Inferior parietal cortex (tissue), 1 donor: ENCODE measurements around the gene KRTAP10-10.
"Not testable (repeated sequence)": the region's sequence is repeated elsewhere in the genome, so short reads cannot be mapped to it uniquely, and the experiment has no call there.

Source experiments
- DNase-seq: peaks from one replicate; pipeline ENCODE4 v3.0.0-alpha.2; 2016; ENCODE audit errors: extremely low spot score

The KRTAP10-10 gene

DNA sequence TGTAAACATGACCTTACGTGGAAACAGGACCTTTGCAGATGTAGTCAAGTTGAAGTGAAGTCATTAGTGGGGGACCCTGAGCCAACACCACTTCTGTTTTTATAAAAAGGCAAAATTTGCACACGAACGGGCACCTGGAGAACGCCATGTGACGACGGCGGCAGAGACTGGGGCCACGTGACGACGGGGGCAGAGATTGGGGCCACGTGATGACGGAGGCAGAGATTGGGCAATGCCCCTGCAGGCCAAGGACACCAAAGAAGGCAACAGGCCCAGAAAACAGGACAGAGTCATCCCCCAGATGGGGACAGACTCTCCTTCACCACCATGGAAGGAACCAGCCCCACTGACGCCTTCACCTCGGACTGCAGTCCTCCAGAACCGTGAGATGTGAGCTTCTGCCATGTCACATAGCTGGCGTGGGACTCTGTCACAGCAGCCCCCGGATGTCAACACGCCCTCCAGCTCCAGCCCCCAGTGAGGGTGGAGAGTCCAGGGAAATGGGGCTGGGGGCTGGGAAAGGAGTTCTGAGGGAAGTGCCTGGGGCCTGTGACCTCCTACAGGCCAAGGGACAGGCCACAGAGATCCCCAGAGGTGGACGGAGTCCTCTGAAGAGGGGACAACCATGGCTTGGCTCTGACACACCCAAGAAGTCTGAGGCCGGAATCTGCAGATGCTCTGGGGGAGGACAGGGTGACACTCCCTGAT, 13.3 kb downstream of the KRTAP10-10 start:
- DNase-seq, result no peak

GRCh38 chr21:44650973-44651675, 14.0 kb downstream of the KRTAP10-10 start:
- no peak for DNase-seq

DNA sequence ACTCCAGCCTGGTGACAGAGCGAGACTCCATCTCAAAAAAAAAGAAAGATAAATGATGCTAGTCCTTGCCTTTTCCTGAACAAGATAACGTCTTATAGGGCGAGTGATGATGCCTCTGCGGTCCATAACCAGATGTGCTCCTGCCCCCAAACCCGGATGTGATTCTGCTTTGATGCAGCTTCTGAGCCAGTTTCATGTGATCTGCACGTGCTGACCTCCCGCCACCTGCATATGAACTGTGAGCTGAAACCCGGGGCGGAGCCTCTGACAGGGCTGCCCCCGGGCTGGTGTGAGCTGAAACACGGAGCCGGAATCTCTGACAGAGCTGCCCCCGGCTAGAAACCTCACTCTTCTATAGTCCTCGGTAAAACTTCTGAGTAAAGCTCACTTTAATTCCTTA, 16.0 kb downstream of the KRTAP10-10 start:
- no peak for DNase-seq

DNA sequence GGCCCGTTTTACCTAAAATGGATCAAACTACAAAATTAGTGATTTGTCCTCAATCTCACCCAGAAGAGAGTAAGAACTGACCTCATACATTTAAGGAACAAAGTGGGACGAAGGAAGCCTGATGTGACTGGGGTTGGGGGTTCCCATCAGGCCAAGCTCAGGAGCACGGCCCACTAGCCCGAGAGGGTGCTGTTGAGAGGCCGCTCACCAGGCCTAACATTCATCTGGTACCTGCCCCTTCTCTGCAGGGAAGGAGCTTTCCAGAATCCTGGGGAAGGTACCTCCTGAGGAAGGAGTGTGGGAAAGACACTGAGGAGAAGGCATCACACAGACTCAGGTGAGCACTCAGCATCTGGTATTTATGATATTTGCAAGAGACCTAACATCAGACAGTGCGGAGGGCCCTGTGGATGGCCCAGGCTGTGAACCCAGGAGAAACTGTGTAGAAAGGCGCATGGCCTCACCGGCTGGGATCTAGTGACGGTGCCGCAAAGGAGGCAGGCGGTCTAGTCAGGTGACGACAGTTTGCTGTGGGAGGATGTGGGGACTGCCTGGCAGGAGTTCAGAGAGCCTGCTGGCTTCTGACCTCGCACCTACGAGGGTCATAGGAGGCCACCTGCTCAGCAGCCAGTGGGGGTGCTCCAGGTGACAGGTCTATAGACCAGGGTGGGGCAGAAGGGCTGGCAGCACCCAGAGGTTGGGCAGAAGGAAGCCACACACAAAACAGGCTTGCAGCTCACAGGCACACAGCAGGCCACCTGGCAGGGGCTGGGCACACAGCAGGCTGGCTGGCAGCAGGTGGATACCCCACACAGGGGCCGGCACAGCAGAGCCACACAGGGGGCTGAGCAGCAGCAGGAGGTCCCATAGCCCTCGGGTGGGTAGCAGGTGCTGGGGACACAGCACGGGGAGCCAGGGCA, 16.8 kb downstream of the KRTAP10-10 start:
- DNase-seq, result no peak

GRCh38 chr21:44654576-44655175, 17.5 kb downstream of the KRTAP10-10 start, which contains the start of gene KRTAP12-4:
KRTAP12-4 (minus strand) TSS chr21:44654659; CDS start chr21:44654614, 45 bp downstream.
- DNase-seq, result no peak

DNA sequence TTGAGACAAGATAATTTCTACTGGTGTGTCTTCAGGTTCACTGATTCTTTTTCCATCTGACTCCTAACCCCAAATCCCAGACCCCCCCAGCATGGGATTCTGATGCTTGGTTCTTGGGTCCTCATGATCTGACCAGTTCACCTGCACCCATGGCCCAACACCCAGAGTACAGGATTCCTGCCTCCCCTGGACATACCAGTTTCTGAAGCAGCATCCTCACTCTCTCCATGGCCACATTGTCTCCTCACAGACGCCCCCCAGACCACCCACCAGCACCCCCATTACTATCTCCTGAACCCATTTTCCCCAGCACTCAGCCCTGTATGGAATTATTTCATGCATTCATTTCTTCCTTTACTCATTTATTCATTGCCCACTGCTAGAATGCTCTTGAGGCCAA, 19.7 kb downstream of the KRTAP10-10 start:
- DNase-seq, result no peak

DNA sequence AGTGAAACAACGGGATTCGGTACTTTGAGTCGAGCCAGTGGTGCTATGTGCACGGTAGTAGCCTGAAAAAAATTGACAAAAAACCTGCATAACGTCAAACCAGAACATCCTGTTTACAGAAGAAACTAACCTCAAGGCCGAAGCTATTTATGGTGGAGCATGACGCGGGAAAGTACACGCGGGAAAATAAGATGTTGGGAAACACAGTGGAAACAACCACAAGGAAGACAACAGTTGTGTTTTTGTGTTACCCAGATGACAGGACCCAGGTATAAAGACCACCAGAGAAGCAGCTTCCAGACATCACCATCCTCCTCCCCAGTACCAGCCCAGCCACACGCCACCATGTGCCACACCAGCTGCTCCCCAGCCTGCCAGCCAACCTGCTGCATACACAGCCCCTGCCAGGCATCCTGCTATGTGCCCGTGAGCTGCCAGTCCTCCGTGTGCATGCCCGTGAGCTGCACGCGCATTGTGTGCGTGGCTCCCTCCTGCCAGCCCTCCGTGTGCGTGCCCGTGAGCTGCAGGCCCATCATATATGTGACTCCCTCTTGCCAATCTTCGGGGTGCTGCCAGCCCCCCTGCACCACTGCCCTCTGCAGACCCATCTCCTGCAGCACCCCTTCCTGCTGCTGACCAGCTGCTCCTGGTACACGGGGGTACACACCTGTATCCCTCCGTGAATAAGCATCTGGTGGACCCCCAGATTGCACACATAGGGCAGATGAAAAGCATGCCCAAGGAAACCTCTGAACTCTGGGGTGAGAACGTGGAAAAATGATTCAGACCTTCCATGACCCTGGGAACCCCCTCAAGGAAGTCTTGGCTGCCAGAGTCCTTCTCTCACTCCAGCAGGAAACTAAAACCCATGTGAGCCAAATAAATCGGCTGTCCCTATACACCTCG, 20.7 kb downstream of the KRTAP10-10 start, which contains the start of gene KRTAP12-3:
Gene KRTAP12-3 (plus strand): TSS at position 298 of the 906 bp plus-strand sequence. CDS start 48 bp downstream, at position 346.
- no peak for DNase-seq

DNA sequence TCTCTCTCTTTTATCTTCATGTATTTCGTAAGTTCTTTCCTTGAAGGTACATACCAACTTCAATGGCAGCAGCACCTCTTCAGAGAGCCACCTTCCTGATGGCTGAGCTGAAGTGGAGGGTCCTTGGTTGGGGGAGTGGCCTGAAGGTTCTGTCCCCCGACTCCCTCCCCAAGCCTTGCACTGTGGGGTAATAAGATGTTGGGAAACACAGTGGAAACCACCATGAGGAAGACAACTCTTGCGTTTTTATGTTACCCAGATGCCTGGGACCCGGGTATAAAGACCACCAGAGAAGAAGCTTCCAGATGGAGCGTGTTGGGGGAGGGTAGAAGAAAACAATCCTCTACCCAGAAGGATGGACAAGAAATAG, 21.4 kb downstream of the KRTAP10-10 start:
- DNase-seq, result no peak

DNA sequence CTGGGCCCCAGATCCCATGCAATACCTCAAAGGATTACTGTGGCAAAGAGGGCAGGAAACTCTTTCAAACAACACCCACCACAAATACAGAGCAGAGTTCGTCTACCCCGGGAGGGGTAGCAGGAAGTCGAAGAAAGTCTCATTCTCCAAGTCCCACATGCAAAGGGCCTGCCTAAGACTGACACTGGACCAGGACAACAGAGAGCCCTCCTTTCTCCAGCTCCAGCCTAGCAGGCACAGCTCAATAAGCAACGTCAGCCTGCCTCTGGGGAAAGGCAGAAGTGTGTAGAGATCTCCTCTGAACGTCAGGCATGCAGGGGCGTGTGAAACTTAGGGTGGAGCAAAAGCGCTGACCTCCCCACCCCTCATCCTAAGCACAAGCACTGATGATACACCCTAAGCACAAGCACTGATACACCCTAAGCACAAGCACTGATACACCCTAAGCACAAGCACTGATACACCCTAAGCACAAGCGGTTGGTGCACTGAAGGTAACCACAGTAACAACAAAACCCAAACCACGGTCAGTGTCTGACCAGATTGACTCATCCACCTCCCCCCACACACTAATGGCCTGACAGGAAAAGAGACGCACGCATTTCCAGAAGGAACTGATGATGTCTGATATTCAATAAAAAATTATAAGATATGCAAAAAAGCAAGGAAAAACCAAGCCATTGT, 21.9 kb downstream of the KRTAP10-10 start:
- no peak for DNase-seq

DNA sequence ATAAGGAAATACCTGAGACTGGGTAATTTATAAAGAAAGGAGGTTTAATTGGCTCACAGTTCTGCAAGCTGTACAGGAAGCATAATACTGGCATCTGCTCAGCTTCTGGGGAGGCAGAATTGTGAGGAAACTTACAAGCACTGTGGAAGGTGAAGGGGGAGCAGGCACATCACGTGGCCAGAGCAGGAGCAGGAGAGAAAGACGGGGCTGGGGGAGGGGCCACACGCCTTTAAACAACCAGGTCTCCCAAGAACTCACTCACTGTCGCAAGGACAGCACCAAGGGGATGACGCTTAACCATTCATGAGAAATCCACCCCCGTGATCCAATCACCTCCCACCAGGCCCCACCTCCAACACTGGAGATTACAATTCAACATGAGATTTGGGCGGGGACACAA, 24.4 kb downstream of the KRTAP10-10 start:
- DNase-seq, result not testable (repeated sequence)

GRCh38 chr21:44664691-44665090, 27.5 kb downstream of the KRTAP10-10 start:
- no peak for DNase-seq

GRCh38 chr21:44666401-44667320, 29.5 kb downstream of the KRTAP10-10 start, which contains the start of gene KRTAP12-2:
KRTAP12-2 (minus strand) TSS chr21:44666927; CDS start chr21:44666886, 41 bp downstream.
- DNase-seq, result no peak

- no peak for DNase-seq
Measured at GRCh38 chr21:44667612-44668011, 30.5 kb downstream of the KRTAP10-10 start.

- DNase-seq, result no peak
Measured at GRCh38 chr21:44670642-44671432, 33.7 kb downstream of the KRTAP10-10 start.

DNA sequence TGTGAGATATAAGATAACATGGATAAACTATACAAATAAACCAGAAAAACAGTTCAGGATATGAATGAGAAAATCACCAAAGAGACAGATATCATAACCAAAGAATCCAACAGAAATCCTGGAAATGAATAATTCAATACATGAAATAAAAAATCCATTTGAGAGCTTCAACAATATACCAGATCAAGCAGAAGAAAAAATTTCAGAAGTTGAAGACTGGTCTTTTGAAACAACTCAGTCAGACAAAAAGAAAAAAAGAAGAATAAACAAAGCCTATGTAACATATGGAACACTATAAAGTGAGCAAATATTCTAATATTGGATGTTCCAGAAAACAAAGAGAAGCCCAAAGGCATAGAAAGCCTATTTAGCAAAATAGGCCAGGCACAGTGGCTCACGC, 34.8 kb downstream of the KRTAP10-10 start:
- DNase-seq, result no peak

- DNase-seq, result no peak
Measured at GRCh38 chr21:44677881-44678280, 40.7 kb downstream of the KRTAP10-10 start.

DNA sequence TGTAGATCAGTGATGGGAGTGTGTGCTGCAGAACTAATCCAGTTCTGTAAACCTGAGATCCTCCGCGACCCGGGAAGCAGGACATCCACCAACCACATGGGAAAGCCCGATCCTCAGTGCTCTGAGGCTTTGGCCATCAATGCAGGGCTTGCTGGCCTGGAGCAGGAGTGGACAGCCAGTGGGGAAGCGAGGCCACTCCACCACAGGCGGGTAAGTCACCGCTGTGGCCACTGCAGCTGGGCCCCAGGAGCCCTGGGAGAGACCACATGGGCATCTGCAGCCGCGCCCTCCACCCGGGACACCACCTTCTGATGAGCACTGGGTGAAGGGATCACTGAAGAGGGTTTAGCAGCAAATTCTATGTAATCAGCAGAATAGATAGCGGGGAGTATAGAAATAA, 44.0 kb downstream of the KRTAP10-10 start:
- no peak for DNase-seq
